ENCODE results near the gene CHD9. TPM values are rescaled to one million over a fixed set of nuclear protein-coding genes. Genes with fewer than 3 reads are reported as not detected.

The CHD9 gene
- total and polyA plus RNA-seq, 4 donors: 6.2 to 46.6 (median 32.5) TPM

- no peak for DNase-seq (ENCODE audit: low spot score)
- TF ChIP-seq RXRA (IDR thresholded peaks at IDR 0.05) (no peak), CTCF (IDR thresholded peaks at IDR 0.05; ENCODE audit: low read depth, low read length, missing input control) (no peak), MAX (IDR thresholded peaks at IDR 0.05) (no peak), RAD21 (IDR thresholded peaks at IDR 0.05) (no peak), YY1 (IDR thresholded peaks at IDR 0.05) (no peak), FOXA1 (IDR thresholded peaks at IDR 0.05) (no peak), GABPA (IDR thresholded peaks at IDR 0.05 in 1 of 2, conservative IDR thresholded peaks at IDR 0.05 in 1 of 2) (no peak), TAF1 (conservative IDR thresholded peaks at IDR 0.05) (no peak), JUND (IDR thresholded peaks at IDR 0.05) (no peak), HNF4G (IDR thresholded peaks at IDR 0.05) (no peak), NR2F2 (IDR thresholded peaks at IDR 0.05) (no peak), EGR1 (IDR thresholded peaks at IDR 0.05; ENCODE audit: low read depth in 2 of 2) (no peak), SP1 (IDR thresholded peaks at IDR 0.05) (no peak), FOXA2 (IDR thresholded peaks at IDR 0.05) (no peak)
- TF ChIP-seq, protein P1, sequence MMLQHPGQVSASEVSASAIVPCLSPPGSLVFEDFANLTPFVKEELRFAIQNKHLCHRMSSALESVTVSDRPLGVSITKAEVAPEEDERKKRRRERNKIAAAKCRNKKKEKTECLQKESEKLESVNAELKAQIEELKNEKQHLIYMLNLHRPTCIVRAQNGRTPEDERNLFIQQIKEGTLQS (IDR thresholded peaks at IDR 0.05): no peak
- TF ChIP-seq, protein P2, sequence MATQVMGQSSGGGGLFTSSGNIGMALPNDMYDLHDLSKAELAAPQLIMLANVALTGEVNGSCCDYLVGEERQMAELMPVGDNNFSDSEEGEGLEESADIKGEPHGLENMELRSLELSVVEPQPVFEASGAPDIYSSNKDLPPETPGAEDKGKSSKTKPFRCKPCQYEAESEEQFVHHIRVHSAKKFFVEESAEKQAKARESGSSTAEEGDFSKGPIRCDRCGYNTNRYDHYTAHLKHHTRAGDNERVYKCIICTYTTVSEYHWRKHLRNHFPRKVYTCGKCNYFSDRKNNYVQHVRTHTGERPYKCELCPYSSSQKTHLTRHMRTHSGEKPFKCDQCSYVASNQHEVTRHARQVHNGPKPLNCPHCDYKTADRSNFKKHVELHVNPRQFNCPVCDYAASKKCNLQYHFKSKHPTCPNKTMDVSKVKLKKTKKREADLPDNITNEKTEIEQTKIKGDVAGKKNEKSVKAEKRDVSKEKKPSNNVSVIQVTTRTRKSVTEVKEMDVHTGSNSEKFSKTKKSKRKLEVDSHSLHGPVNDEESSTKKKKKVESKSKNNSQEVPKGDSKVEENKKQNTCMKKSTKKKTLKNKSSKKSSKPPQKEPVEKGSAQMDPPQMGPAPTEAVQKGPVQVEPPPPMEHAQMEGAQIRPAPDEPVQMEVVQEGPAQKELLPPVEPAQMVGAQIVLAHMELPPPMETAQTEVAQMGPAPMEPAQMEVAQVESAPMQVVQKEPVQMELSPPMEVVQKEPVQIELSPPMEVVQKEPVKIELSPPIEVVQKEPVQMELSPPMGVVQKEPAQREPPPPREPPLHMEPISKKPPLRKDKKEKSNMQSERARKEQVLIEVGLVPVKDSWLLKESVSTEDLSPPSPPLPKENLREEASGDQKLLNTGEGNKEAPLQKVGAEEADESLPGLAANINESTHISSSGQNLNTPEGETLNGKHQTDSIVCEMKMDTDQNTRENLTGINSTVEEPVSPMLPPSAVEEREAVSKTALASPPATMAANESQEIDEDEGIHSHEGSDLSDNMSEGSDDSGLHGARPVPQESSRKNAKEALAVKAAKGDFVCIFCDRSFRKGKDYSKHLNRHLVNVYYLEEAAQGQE (IDR thresholded peaks at IDR 0.05): no peak
- Histone ChIP-seq H3K4me3 (ENCODE audit: low read depth in 1 of 3, low read length in 3 of 3) (no peak overlapping the region), H3K27me3 (ENCODE audit: control insufficient read depth in 4 of 4, insufficient read depth in 4 of 4, low read length in 3 of 4) (no peaks in the 10 kb centered on the region), H3K9ac (ENCODE audit: low read depth in 1 of 2, low read length in 2 of 2) (no peak overlapping the region), H3K36me3 (ENCODE audit: control insufficient read depth in 4 of 4, insufficient read depth in 3 of 4, low read depth in 1 of 4, low read length in 3 of 4) (peaks cover 0 to 7% (median 2%) of the 10 kb centered on the region in 4 donors), H3K9me3 (ENCODE audit: control insufficient read depth in 4 of 4, low read length in 3 of 4) (no peaks in the 10 kb centered on the region), H3K27ac (ENCODE audit: low read depth in 1 of 2, low read length in 2 of 2) (no peak overlapping the region), H3K4me1 (ENCODE audit: control insufficient read depth in 4 of 4, insufficient read depth in 4 of 4, low read length in 3 of 4) (peaks cover 0 to 2% (median 0%) of the 10 kb centered on the region in 4 donors)
- WGBS: 89% methylated on average over 1 of the region's 1 CpG
Observed at GRCh38 chr16:53175118-53175517, 120.3 kb downstream of the CHD9 start.

GRCh38 chr16:53176434-53176833 is 121.6 kb downstream of the CHD9 start:
- Histone ChIP-seq H3K4me1 (ENCODE audit: control insufficient read depth in 4 of 4, insufficient read depth in 4 of 4, low read length in 3 of 4) (peaks cover 0 to 2% (median 0%) of the 10 kb centered on the region in 4 donors), H3K27me3 (ENCODE audit: control insufficient read depth in 4 of 4, insufficient read depth in 4 of 4, low read length in 3 of 4) (no peaks in the 10 kb centered on the region), H3K36me3 (ENCODE audit: control insufficient read depth in 4 of 4, insufficient read depth in 3 of 4, low read depth in 1 of 4, low read length in 3 of 4) (peaks cover 0 to 7% (median 2%) of the 10 kb centered on the region in 4 donors), H3K27ac (ENCODE audit: low read depth in 1 of 2, low read length in 2 of 2) (no peak overlapping the region), H3K9ac (ENCODE audit: low read depth in 1 of 2, low read length in 2 of 2) (no peak overlapping the region), H3K9me3 (ENCODE audit: control insufficient read depth in 4 of 4, low read length in 3 of 4) (no peaks in the 10 kb centered on the region), H3K4me3 (ENCODE audit: low read depth in 1 of 3, low read length in 3 of 3) (no peak overlapping the region)
- TF ChIP-seq FOXA2 (IDR thresholded peaks at IDR 0.05) (no peak), TAF1 (conservative IDR thresholded peaks at IDR 0.05) (no peak), RAD21 (IDR thresholded peaks at IDR 0.05) (no peak), RXRA (IDR thresholded peaks at IDR 0.05) (no peak), HNF4G (IDR thresholded peaks at IDR 0.05) (no peak), ZBTB33 (IDR thresholded peaks at IDR 0.05) (no peak), CTCF (IDR thresholded peaks at IDR 0.05; ENCODE audit: low read depth, low read length, missing input control) (no peak), HNF4A (conservative IDR thresholded peaks at IDR 0.05) (no peak), JUND (IDR thresholded peaks at IDR 0.05) (no peak)
- TF ChIP-seq, protein P2 (IDR thresholded peaks at IDR 0.05): no peak
- TF ChIP-seq, protein P1 (IDR thresholded peaks at IDR 0.05): no peak
- no peak for DNase-seq (ENCODE audit: low spot score)

Data from liver (tissue), 9 donors.